ENCODE data around the gene KRTAP5-7. TPM values are rescaled to one million over a fixed set of nuclear protein-coding genes. Genes with fewer than 3 reads are reported as not detected.
"Not testable (repeated sequence)": the region's sequence is repeated elsewhere in the genome, so short reads cannot be mapped to it uniquely, and the experiment has no call there.

The KRTAP5-7 gene
- total RNA-seq, 5 donors from 2014 or later (not counting 1 experiment from before 2014, with no cell fraction given) = not detected

DNA sequence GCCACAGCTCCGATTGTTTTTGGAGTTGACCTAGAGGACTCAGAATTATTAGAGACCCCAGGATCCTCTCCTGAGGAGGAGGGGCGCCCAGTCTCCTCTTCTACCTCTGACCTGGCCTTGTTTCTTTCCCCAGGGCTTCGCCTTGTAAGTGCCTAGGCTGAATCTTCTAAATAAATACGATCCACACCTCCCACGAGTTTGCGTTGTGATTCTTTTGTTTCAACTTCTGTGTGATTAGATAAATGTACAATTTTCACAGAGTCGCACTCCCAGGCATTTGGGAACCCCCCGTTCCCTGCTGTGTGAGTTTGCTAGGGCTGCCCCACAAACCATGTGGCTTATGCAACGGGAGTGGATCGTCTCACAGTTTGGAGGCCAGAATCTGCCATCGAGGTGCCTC, 11.9 kb downstream of the KRTAP5-7 start:
- Histone ChIP-seq H3K9me3 (no peaks in the 10 kb centered on the region), H3K27ac (ENCODE audit: low read length) (no peak overlapping the region), H3K36me3 (ENCODE audit: control insufficient read depth in 2 of 2, extremely low read depth in 1 of 2, insufficient read depth in 1 of 2, low read length in 1 of 2) (no peaks in the 10 kb centered on the region), H3K4me1 (ENCODE audit: control insufficient read depth in 1 of 2, extremely low read depth in 1 of 2, insufficient read depth in 2 of 2, low read length in 2 of 2) (peaks cover 0 to 3% of the 10 kb centered on the region in 2 experiments), H3K27me3 (replicated peaks in 1 of 2; ENCODE audit: control insufficient read depth in 2 of 2, extremely low read depth in 1 of 2, insufficient read depth in 2 of 2, low read length in 1 of 2) (peaks cover 0 to 32% of the 10 kb centered on the region in 2 experiments), H3K4me3 (ENCODE audit: control insufficient read depth in 1 of 2, extremely low read depth in 1 of 2, low read length in 1 of 2) (no peak overlapping the region)
- 92% methylated on average over 5 of the region's 11 CpGs for WGBS (ENCODE audit: insufficient coverage)
- POLR2A ChIA-PET = no interaction called here
- Mint-ChIP-seq H3K4me1 (peaks cover 2 to 9% (median 5%) of the 10 kb centered on the region in 3 donors), H3K4me3 (no peak overlapping the region), H3K9me3 (peaks cover 0 to 12% (median 7%) of the 10 kb centered on the region in 3 donors), H3K27ac (no peak overlapping the region), H3K36me3 (peaks cover 5% of the 10 kb centered on the region), H3K27me3 (peaks cover 7 to 34% of the 10 kb centered on the region in 2 donors)
- ATAC-seq (replicated peaks in 1 of 4) = no peak
- DNase-seq = no peak
- CTCF ChIA-PET = no interaction called here

DNA sequence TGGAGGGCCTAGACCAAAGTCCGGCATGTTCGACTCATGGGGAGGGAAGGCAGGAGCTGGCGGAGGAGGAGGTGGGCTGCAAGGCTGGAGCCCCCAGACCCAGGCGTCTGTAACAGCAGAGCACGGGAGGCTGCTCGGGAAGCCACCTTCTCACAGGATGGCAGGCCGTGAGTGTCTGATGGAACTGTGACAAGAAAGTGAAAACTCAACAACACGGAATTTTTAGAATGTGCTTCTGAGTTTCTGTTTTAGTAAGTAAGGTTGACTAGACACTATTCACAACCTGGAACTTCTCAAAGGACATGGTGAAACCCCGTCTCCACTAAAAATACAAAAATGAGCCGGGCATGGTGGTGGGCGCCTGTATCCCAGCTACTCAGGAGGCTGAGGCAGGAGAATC, 12.9 kb downstream of the KRTAP5-7 start:
- H3K27ac Mint-ChIP-seq; H3K27ac ChIP-seq (ENCODE audit: low read length); H3K4me3 Mint-ChIP-seq; POLR2A ChIA-PET; H3K4me3 ChIP-seq (ENCODE audit: control insufficient read depth in 1 of 2, extremely low read depth in 1 of 2, low read length in 1 of 2); H3K36me3 ChIP-seq (ENCODE audit: control insufficient read depth in 2 of 2, extremely low read depth in 1 of 2, insufficient read depth in 1 of 2, low read length in 1 of 2); H3K4me1 ChIP-seq (ENCODE audit: control insufficient read depth in 1 of 2, extremely low read depth in 1 of 2, insufficient read depth in 2 of 2, low read length in 2 of 2); DNase-seq; H3K9me3 ChIP-seq; ATAC-seq (replicated peaks in 1 of 4); CTCF ChIA-PET; H3K36me3 Mint-ChIP-seq: not testable (repeated sequence)
- peaks cover 2 to 14% (median 10%) of the 10 kb centered on the region in 3 donors for H3K4me1 Mint-ChIP-seq
- 39% methylated on average over 4 of the region's 11 CpGs for WGBS (ENCODE audit: insufficient coverage)
- H3K27me3 ChIP-seq (replicated peaks in 1 of 2; ENCODE audit: control insufficient read depth in 2 of 2, extremely low read depth in 1 of 2, insufficient read depth in 2 of 2, low read length in 1 of 2) = peaks cover 0 to 32% of the 10 kb centered on the region in 2 experiments
- H3K27me3 Mint-ChIP-seq = peaks cover 7 to 34% of the 10 kb centered on the region in 2 donors
- peaks cover 0 to 12% (median 7%) of the 10 kb centered on the region in 3 donors for H3K9me3 Mint-ChIP-seq

DNA sequence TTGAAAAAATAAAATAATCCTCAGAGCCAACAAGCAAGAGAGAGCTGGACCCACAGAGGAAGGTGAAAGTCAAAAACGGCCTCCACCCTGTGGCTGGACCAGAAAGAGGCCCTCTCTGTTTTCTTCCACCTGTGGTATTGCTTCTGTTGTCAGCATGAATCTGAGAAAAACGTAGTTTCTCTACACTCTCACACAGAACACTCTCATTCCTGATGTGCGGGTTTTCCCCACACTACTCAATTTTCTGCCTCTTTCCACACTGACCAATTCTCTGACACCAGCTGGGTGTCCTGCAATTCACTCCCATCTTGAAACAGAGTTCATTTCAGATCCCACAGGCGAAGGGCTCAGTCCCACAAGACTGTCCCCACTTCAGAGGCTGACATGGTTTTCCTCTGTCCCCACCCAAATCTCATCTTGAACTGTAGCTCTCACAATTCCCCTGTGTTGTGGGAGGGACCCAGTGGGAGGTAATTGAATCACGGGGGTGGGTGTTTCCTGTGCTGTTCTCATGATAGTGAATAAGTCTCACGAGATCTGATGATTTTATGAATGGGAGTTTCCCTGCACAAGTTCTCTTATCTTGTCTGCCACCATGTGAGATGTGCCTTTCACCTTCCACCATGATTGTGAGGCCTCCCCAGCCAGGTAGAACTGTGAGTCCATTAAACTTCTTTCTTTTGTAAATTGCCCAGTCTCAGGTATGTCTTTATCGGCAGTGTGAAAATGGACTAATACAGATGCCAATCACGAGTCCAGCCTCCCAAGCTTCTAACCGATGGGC, 13.6 kb downstream of the KRTAP5-7 start:
- POLR2A ChIA-PET; H3K27ac ChIP-seq (ENCODE audit: low read length); ATAC-seq (replicated peaks in 1 of 4); H3K36me3 Mint-ChIP-seq; H3K27ac Mint-ChIP-seq; DNase-seq; H3K4me3 Mint-ChIP-seq; H3K4me3 ChIP-seq (ENCODE audit: control insufficient read depth in 1 of 2, extremely low read depth in 1 of 2, low read length in 1 of 2); H3K36me3 ChIP-seq (ENCODE audit: control insufficient read depth in 2 of 2, extremely low read depth in 1 of 2, insufficient read depth in 1 of 2, low read length in 1 of 2); H3K4me1 ChIP-seq (ENCODE audit: control insufficient read depth in 1 of 2, extremely low read depth in 1 of 2, insufficient read depth in 2 of 2, low read length in 2 of 2); H3K9me3 ChIP-seq: not testable (repeated sequence)
- peaks cover 0 to 36% of the 10 kb centered on the region in 2 experiments for H3K27me3 ChIP-seq (replicated peaks in 1 of 2; ENCODE audit: control insufficient read depth in 2 of 2, extremely low read depth in 1 of 2, insufficient read depth in 2 of 2, low read length in 1 of 2)
- 75% methylated on average over 6 of the region's 9 CpGs for WGBS (ENCODE audit: insufficient coverage)
- Mint-ChIP-seq H3K9me3 (peaks cover 0 to 12% (median 7%) of the 10 kb centered on the region in 3 donors), H3K4me1 (peaks cover 2 to 14% (median 10%) of the 10 kb centered on the region in 3 donors), H3K27me3 (peaks cover 7 to 34% of the 10 kb centered on the region in 2 donors)
- CTCF ChIA-PET = interaction anchor here in 1 of 2 donors (0.6 kb wide), 1 partner anchor 10 kb away, joined by 4 read pairs; no protein-coding TSS in a partner anchor

DNA sequence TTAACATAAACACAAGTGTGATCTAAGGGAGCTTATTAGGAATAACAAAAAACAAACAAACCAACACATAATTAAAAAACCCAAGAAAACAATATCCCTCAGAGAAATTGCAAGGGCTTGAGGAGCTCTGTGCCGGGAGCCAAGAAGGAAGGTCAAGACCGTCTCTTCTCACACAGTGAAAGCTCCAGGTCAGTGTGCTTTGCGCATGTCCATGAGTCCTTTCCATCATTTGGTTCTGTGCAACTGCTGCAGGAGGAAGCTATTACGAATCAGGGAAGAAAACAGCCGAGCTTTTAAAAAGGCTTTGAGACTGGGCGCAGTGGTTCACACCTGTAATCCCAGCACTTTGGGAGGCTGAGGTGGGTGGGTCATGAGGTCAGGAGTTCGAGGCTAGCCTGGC, 15.3 kb downstream of the KRTAP5-7 start:
- CTCF ChIA-PET = no interaction called here
- ATAC-seq (replicated peaks in 1 of 4) (no peak), DNase-seq (no peak)
- Mint-ChIP-seq H3K9me3 (peaks cover 7 to 12% (median 7%) of the 10 kb centered on the region in 3 donors), H3K27ac (no peak overlapping the region), H3K4me1 (peaks cover 2 to 14% (median 10%) of the 10 kb centered on the region in 3 donors), H3K27me3 (peaks cover 6 to 33% of the 10 kb centered on the region in 2 donors), H3K36me3 (peaks cover 5% of the 10 kb centered on the region), H3K4me3 (no peak overlapping the region)
- H3K36me3 ChIP-seq (ENCODE audit: control insufficient read depth in 2 of 2, extremely low read depth in 1 of 2, insufficient read depth in 1 of 2, low read length in 1 of 2) = no peaks in the 10 kb centered on the region
- no peak overlapping the region for H3K4me3 ChIP-seq (ENCODE audit: control insufficient read depth in 1 of 2, extremely low read depth in 1 of 2, low read length in 1 of 2)
- H3K4me1 ChIP-seq (ENCODE audit: control insufficient read depth in 1 of 2, extremely low read depth in 1 of 2, insufficient read depth in 2 of 2, low read length in 2 of 2) = peaks cover 0 to 3% of the 10 kb centered on the region in 2 experiments
- no peak overlapping the region for H3K27ac ChIP-seq (ENCODE audit: low read length)
- POLR2A ChIA-PET = no interaction called here
- peaks cover 0 to 47% of the 10 kb centered on the region in 2 experiments for H3K27me3 ChIP-seq (replicated peaks in 1 of 2; ENCODE audit: control insufficient read depth in 2 of 2, extremely low read depth in 1 of 2, insufficient read depth in 2 of 2, low read length in 1 of 2)
- 75% methylated on average over 4 of the region's 7 CpGs for WGBS (ENCODE audit: insufficient coverage)
- H3K9me3 ChIP-seq = no peaks in the 10 kb centered on the region

DNA sequence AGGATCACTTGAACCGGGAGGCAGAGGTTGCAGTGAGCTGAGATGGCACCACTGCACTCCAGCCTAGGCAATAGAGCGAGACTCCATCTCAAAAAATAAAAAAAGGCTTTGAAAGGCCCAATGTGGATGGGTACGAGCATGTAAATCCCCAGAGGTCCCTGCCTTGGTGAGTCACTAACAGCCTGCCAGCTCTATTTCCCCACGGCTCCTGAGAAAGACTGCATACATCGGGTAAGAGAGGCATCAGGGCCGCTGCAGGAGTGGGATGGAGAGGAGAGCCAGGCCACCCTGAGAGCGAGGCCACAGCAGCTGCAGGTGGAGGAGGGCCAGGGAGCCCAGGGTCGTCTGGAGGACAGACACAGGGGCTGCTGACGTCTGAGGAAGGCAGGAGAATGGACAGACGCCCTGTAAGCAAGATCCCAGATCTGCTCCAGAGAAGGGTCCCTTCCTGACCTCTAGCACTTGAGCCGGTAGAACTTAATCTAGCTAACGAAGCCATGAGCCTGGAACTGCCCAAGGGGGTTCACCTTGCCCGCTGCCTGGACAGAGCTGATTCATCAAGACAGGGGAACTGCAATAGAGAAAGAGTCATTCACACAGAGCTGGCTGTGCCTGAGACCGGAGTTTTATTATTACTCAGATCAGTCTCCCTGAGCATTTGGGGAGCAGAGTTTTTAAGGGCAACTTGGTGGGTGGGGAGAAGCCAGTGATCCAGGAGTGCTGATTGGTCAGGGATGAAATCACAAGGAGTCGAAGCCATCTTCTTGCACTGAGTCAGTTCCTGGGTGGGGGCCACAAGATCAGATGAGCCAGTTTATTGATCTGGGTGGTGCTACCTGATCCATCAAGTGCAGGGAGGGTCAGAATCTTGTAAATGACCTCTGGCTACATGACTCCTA, 16.1 kb downstream of the KRTAP5-7 start:
- Mint-ChIP-seq H3K9me3 (peaks cover 7 to 12% (median 7%) of the 10 kb centered on the region in 3 donors), H3K36me3 (peaks cover 5% of the 10 kb centered on the region), H3K4me1 (peaks cover 2 to 14% (median 10%) of the 10 kb centered on the region in 3 donors), H3K4me3 (no peak overlapping the region), H3K27ac (no peak overlapping the region), H3K27me3 (peaks cover 12 to 39% of the 10 kb centered on the region in 2 donors)
- H3K36me3 ChIP-seq (ENCODE audit: control insufficient read depth in 2 of 2, extremely low read depth in 1 of 2, insufficient read depth in 1 of 2, low read length in 1 of 2) = no peaks in the 10 kb centered on the region
- peaks cover 0 to 53% of the 10 kb centered on the region in 2 experiments for H3K27me3 ChIP-seq (replicated peaks in 1 of 2; ENCODE audit: control insufficient read depth in 2 of 2, extremely low read depth in 1 of 2, insufficient read depth in 2 of 2, low read length in 1 of 2)
- ChIA-PET CTCF (no interaction called here), POLR2A (no interaction called here)
- peaks cover 0 to 3% of the 10 kb centered on the region in 2 experiments for H3K4me1 ChIP-seq (ENCODE audit: control insufficient read depth in 1 of 2, extremely low read depth in 1 of 2, insufficient read depth in 2 of 2, low read length in 2 of 2)
- 64% methylated on average over 13 of the region's 15 CpGs for WGBS (ENCODE audit: insufficient coverage)
- no peak for DNase-seq
- ATAC-seq (replicated peaks in 1 of 4) = no peak
- H3K4me3 ChIP-seq (ENCODE audit: control insufficient read depth in 1 of 2, extremely low read depth in 1 of 2, low read length in 1 of 2) = no peak overlapping the region
- no peaks in the 10 kb centered on the region for H3K9me3 ChIP-seq
- H3K27ac ChIP-seq (ENCODE audit: low read length) = no peak overlapping the region

DNA sequence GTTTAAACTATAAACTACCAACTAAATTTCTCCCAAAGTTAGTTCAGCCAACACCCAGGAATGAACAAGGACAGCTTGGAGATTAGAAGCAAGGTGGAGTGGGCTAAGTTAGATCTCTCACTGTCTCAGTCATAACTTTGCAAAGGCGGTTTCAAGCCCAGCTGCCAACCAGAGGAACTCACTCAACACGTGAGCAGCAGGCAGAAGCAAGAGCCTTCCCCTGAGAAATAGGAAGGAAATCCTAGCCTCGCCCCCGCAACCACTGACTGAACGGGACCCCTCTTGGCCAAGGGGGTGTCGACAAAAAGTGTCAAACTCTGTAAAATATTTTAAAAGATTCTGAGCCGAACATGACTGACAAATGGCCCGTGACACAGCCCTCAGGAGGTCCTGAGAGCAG, 16.8 kb downstream of the KRTAP5-7 start:
- ATAC-seq (replicated peaks in 1 of 4) = no peak
- Mint-ChIP-seq H3K27me3 (peaks cover 16 to 41% of the 10 kb centered on the region in 2 donors), H3K36me3 (peaks cover 5% of the 10 kb centered on the region), H3K4me3 (no peak overlapping the region), H3K9me3 (peaks cover 7 to 12% (median 7%) of the 10 kb centered on the region in 3 donors), H3K27ac (no peak overlapping the region), H3K4me1 (peaks cover 2 to 14% (median 10%) of the 10 kb centered on the region in 3 donors)
- Histone ChIP-seq H3K36me3 (ENCODE audit: control insufficient read depth in 2 of 2, extremely low read depth in 1 of 2, insufficient read depth in 1 of 2, low read length in 1 of 2) (no peaks in the 10 kb centered on the region), H3K27me3 (replicated peaks in 1 of 2; ENCODE audit: control insufficient read depth in 2 of 2, extremely low read depth in 1 of 2, insufficient read depth in 2 of 2, low read length in 1 of 2) (peaks cover 0 to 56% of the 10 kb centered on the region in 2 experiments), H3K4me3 (ENCODE audit: control insufficient read depth in 1 of 2, extremely low read depth in 1 of 2, low read length in 1 of 2) (no peak overlapping the region), H3K9me3 (no peaks in the 10 kb centered on the region), H3K27ac (ENCODE audit: low read length) (no peak overlapping the region), H3K4me1 (ENCODE audit: control insufficient read depth in 1 of 2, extremely low read depth in 1 of 2, insufficient read depth in 2 of 2, low read length in 2 of 2) (peaks cover 0 to 3% of the 10 kb centered on the region in 2 experiments)
- ChIA-PET CTCF (no interaction called here), POLR2A (no interaction called here)
- 8% methylated on average over 4 of the region's 8 CpGs for WGBS (ENCODE audit: insufficient coverage)
- peak in 1 of 35 experiments; percentile 6 for DNase-seq
